ENCODE measurements around the gene LRBA. TPM values are rescaled to one million over a fixed set of nuclear protein-coding genes. Genes with fewer than 3 reads are reported as not detected.
"Not testable (repeated sequence)": the region's sequence is repeated elsewhere in the genome, so short reads cannot be mapped to it uniquely, and the experiment has no call there.

LRBA gene
- polyA plus RNA-seq, 1 donor, result 75.9 TPM

GRCh38 chr4:150944660-150945059, 70.4 kb downstream of the LRBA start:
- DNase-seq, result no peak

- DNase-seq, result no peak
Observed at GRCh38 chr4:150943818-150944217, 71.3 kb downstream of the LRBA start.

DNA sequence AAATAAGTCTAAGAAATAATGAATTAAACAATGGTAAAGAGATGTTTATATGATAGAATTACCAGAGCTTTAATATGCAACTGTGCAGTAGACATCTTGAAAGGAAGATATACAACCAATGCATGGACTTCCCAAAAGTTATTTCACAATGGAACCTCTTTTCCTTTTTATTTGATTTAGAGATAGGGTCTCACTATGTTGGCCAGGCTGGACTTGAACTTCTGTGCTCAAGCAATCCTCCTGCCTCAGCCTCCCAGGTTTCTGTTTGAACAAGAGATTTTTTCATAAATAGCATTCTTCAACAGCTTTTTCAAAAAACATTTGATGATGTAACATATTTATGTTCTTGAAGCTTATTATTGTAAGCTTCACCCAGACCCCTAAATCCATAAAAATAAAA, 72.0 kb downstream of the LRBA start:
- DNase-seq, result no peak

GRCh38 chr4:150942539-150942938, 72.5 kb downstream of the LRBA start:
- DNase-seq, result no peak

GRCh38 chr4:150940123-150940522, 75.0 kb downstream of the LRBA start:
- no peak for DNase-seq

DNA sequence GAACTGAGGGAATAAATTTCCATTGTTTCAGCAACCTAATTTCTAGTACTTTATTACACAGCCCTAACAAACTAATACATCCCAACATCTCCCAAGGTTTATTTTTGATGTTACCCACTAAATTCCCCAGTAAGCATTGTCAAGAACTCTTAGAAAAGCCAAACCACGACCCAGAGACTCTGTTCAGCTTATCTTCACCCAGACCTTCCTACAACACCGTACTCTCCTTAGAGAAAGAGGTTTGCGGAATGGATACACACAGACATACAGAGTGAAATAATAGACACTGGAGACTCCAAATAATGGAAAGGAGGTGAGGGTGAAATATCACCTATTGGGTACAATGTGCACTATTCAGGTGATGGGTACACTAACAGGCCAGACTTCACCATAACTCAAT, 75.6 kb downstream of the LRBA start:
- DNase-seq, result no peak

DNA sequence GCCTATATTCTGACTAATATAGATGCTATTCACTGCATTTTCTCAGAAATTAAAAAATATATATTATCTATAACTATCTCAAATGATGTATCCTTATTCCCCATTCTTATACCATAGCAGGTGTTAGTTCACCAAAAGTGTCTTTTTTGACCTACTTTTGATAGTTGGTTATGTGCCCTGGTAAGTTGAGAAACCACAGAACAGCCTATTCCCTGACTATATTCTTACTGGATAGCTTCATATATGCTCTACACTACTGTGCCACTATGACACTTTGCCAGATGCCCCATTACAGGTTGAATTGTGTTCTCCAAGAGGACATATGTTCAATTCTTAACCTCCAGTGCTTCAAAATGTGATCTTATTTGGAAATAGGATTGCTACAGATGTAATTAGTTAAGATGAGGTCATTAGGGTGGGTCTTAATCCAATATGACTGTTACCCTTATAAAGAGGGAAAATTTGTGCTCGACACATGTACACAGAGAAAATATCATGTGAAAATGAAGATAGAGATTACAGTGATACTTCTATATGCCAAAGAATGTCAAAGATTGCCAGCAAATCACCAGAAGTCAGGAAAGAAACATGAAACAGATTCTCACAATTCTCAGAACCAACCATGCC, 76.1 kb downstream of the LRBA start:
- DNase-seq, result no peak

- DNase-seq, result peak; percentile 5
Observed at GRCh38 chr4:150938417-150938816, 76.7 kb downstream of the LRBA start.

DNA sequence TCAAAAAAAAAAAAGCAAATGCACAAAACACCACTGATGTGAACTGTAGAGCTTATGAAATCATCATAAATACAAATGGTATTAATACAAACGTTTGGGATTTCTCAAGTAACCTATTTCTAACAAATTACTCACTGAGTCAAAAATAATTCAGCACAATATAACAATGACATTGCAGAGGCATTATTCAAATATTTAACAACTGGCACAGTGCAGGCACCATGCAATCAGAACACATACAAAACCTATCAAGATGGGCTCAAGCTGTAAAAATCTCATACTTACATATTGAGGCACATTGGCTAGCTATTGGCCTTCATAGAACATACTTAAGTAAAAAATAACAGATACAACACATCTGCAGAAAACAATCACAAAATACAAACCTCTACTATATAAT, 81.1 kb downstream of the LRBA start:
- DNase-seq, result no peak

- DNase-seq, result no peak
Observed at GRCh38 chr4:150931796-150932195, 83.3 kb downstream of the LRBA start.

- DNase-seq, result no peak
Observed at GRCh38 chr4:150931005-150931404, 84.1 kb downstream of the LRBA start.

DNA sequence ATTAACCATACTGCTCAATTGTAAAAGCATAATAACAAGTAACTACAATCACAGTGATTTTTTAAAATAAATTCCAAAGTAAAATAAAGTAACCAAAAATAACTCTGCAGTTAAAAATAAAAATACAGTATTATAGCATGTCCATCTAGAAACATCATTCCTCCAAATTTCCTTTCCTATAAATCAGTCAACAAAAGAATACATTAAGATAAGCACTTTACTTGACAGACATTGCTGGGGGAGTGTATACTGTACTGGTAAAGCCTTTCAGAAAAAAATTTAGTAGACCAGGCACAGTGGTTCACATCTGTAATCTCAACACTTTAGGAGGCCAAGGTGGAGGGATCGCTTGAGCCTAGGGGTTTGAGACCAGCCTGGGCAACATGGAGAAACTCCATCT, 91.1 kb downstream of the LRBA start:
- DNase-seq, result no peak

GRCh38 chr4:150921486-150921885, 93.6 kb downstream of the LRBA start:
- DNase-seq, result not testable (repeated sequence)

DNA sequence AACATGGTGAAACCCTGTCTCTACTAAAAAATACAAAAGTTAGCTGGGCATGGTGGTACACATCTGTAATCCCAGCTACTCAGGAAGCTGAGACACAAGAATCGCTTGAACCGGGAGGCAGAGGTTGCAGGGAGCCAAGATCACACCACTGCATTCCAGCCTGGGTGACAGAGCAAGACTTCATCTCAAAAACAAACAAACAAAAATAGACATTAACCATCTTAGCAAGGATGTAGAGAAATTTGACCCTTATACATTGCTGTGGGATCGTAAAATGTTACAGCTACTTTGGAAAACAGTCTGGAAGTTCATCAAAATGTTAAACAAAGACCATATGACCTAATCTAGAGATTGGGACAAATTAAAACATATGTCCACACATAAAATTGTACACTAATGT, 96.5 kb downstream of the LRBA start:
- DNase-seq, result not testable (repeated sequence)

- no peak for DNase-seq
Observed at GRCh38 chr4:150911326-150911725, 103.8 kb downstream of the LRBA start.

GRCh38 chr4:150909116-150909515, 106.0 kb downstream of the LRBA start:
- DNase-seq, result no peak

- DNase-seq, result peak; percentile 4
Observed at GRCh38 chr4:150906987-150907633, 108.0 kb downstream of the LRBA start.

DNA sequence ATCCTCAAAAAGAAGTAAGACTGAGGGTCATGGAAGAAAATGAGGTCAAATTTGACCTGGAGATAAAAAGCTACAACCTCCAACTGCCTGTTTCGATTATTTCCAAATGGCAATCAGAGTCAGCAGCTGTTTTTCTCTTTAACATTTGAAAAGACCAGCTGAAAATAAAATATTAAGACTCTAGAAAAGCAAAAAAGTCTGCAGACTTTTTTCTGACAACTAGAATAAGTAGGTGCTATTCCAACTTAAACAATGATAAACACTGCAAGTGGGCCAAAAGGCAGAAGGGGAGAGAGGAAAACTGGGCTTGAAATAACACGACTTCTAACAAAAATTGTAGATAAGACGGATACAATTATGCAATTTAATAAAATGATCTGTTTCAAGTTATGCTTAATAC, 110.4 kb downstream of the LRBA start:
- DNase-seq, result no peak

DNA sequence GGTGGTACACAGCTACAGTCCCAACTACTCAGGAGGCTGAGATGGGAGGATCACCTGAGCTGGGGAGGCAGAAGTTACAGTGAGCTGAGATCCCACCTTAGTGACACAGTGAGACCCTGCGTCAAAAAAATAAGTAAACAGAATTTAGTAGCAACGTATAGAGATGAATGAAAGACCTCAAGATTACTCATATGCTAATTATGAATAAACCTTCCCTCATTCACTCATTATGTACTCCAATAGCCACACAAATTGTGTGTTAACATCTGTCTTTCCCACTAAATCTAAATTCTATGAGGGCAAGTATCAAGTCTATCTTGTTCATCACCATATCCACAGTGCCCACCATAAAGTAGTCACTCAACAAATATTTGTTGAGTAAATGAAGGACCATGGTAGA, 111.5 kb downstream of the LRBA start:
- no peak for DNase-seq

DNA sequence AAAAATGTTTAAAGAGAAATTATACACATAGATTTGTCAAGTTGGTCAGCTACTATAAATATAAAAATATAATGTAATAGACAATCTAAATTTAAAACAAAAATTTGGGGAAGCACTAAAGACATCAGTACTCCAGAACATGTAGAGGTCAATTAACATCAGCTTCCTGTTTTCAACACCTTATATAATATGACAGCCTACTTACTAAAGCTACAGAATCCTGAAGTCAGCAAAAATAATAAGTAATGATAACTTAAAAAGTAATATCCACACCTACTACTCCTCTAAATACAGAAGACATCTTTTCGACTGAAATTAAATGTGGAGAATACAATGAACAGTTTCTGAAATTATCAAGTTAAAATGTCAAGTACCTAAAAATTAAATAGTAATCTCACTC, 118.6 kb downstream of the LRBA start:
- no peak for DNase-seq

- no peak for DNase-seq
Observed at GRCh38 chr4:150890246-150890645, 124.8 kb downstream of the LRBA start.

- no peak for DNase-seq
Observed at GRCh38 chr4:150889306-150889705, 125.8 kb downstream of the LRBA start.

- DNase-seq, result no peak
Observed at GRCh38 chr4:150888625-150889024, 126.5 kb downstream of the LRBA start.

GRCh38 chr4:150888217-150888616, 126.9 kb downstream of the LRBA start:
- no peak for DNase-seq
